GM23338 (cell line): ENCODE measurements around the gene ZNF653. TPM values are rescaled to one million over a fixed set of nuclear protein-coding genes. Genes with fewer than 3 reads are reported as not detected.

Source experiments
- ATAC-seq: fragments of 200-7000 bp; cut with Tn5 transposase; 3 replicates; pipeline ENCODE4 v1.9.1; 2020
- DNase-seq: peaks from one replicate; pipeline ENCODE4 v3.0.0-alpha.2; 2015; ENCODE audit warnings: low spot score
- H2AFZ ChIP-seq: fragments of 200-600 bp; sonication (generic); 2 replicates; pipeline ENCODE4 v1.8.0; 2016; ENCODE audit warnings: antibody characterized with exemption, mild to moderate bottlenecking, moderate library complexity
- H3F3A ChIP-seq: fragments of 200-600 bp; sonication (generic); replicated peaks from 2 replicates; pipeline ENCODE4 v1.8.0; 2017; ENCODE audit warnings: antibody characterized with exemption, mixed run types, low read depth
- H3K27ac ChIP-seq: fragments of 200-600 bp; sonication (generic); 2 replicates; pipeline ENCODE4 v1.6.1; 2016; ENCODE audit warnings: low read depth
- H3K27me3 ChIP-seq: fragments of 200-600 bp; sonication (generic); 2 replicates; pipeline ENCODE4 v1.8.0; 2016; ENCODE audit warnings: mild to moderate bottlenecking, mixed run types, moderate library complexity; ENCODE audit not compliant: insufficient read depth
- H3K36me3 ChIP-seq: fragments of 200-600 bp; sonication (generic); 2 replicates; pipeline ENCODE4 v1.8.0; 2016; ENCODE audit warnings: mild to moderate bottlenecking; ENCODE audit not compliant: insufficient read depth
- H3K4me1 ChIP-seq: fragments of 200-600 bp; sonication (generic); 2 replicates; pipeline ENCODE4 v1.8.0; 2016; ENCODE audit warnings: mild to moderate bottlenecking, moderate library complexity; ENCODE audit not compliant: insufficient read depth
- H3K4me2 ChIP-seq: fragments of 200-600 bp; sonication (generic); 2 replicates; pipeline ENCODE4 v1.7.1; 2017; ENCODE audit warnings: mixed run types
- H3K4me3 ChIP-seq: fragments of 200-600 bp; sonication (generic); 2 replicates; pipeline ENCODE4 v1.6.1; 2016; ENCODE audit warnings: mixed run types
- H3K79me2 ChIP-seq: fragments of 200-600 bp; sonication (generic); replicated peaks from 2 replicates; pipeline ENCODE4 v1.8.0; 2017; ENCODE audit warnings: mild to moderate bottlenecking; ENCODE audit not compliant: insufficient read depth
- H3K9me2 ChIP-seq: fragments of 200-600 bp; sonication (generic); 2 replicates; pipeline ENCODE4 v1.8.0; 2017; ENCODE audit not compliant: insufficient read depth
- H4K20me1 ChIP-seq: fragments of 200-600 bp; sonication (generic); replicated peaks from 2 replicates; pipeline ENCODE4 v1.8.0; 2017; ENCODE audit warnings: mild to moderate bottlenecking; ENCODE audit not compliant: insufficient read depth
- H3K27ac Mint-ChIP-seq: 2 replicates; pipeline ENCODE4 v1.8.0; 2020; ENCODE audit warnings: inconsistent platforms, mild to moderate bottlenecking, moderate library complexity, mixed read lengths
- H3K27me3 Mint-ChIP-seq: 3 replicates; pipeline ENCODE4 v1.8.0; 2022; ENCODE audit warnings: low read depth, mild to moderate bottlenecking, moderate library complexity, mixed read lengths, inconsistent platforms; ENCODE audit not compliant: insufficient read depth, poor library complexity
- H3K36me3 Mint-ChIP-seq: 3 replicates; pipeline ENCODE4 v1.8.0; 2021; ENCODE audit warnings: low read depth, mild to moderate bottlenecking, inconsistent platforms, moderate library complexity, mixed read lengths
- H3K4me1 Mint-ChIP-seq: 3 replicates; pipeline ENCODE4 v1.8.0; 2020; ENCODE audit warnings: mild to moderate bottlenecking, inconsistent platforms, mixed read lengths
- H3K4me3 Mint-ChIP-seq: 3 replicates; pipeline ENCODE4 v1.8.0; 2021; ENCODE audit warnings: moderate library complexity, mild to moderate bottlenecking, inconsistent platforms, mixed read lengths
- H3K9me3 Mint-ChIP-seq: 3 replicates; pipeline ENCODE4 v1.8.0; 2020; ENCODE audit warnings: moderate library complexity, mild to moderate bottlenecking, inconsistent platforms, mixed read lengths
- CREB1 ChIP-seq: fragments of 250-450 bp; sonication (Bioruptor Pico); IDR thresholded peaks from 2 replicates; pipeline ENCODE4 v1.5.0; 2020; ENCODE audit warnings: low read depth, mild to moderate bottlenecking, moderate library complexity
- ETS1 ChIP-seq: IDR thresholded peaks from 2 replicates; pipeline ENCODE4 v1.6.1; 2016; ENCODE audit warnings: antibody characterized with exemption
- EZH2 ChIP-seq: fragments of 200-600 bp; sonication (generic); IDR thresholded peaks from one replicate; pipeline ENCODE4 v1.8.0; 2017; ENCODE audit warnings: antibody characterized with exemption, mild to moderate bottlenecking, low read depth; ENCODE audit not compliant: unreplicated experiment
- EZH2phosphoT487 ChIP-seq: fragments of 200-600 bp; sonication (generic); IDR thresholded peaks from one replicate; pipeline ENCODE4 v1.8.1; 2018; ENCODE audit warnings: antibody characterized with exemption; ENCODE audit not compliant: unreplicated experiment
- JUNB ChIP-seq: IDR thresholded peaks from one replicate; pipeline ENCODE4 v1.6.1; 2016; ENCODE audit warnings: antibody characterized with exemption; ENCODE audit not compliant: unreplicated experiment
- NANOG ChIP-seq: IDR thresholded peaks from 2 replicates; pipeline ENCODE4 v1.6.1; 2016; ENCODE audit warnings: antibody characterized with exemption, borderline replicate concordance
- POLR2AphosphoS5 ChIP-seq: IDR thresholded peaks from 2 replicates; pipeline ENCODE4 v1.6.1; 2016; ENCODE audit warnings: antibody characterized with exemption, low read depth
- STAT1 ChIP-seq: IDR thresholded peaks from one replicate; pipeline ENCODE4 v1.6.1; 2016; ENCODE audit warnings: antibody characterized with exemption; ENCODE audit not compliant: unreplicated experiment
- ZNF114 ChIP-seq: fragments of 250-450 bp; sonication (Bioruptor Pico); IDR thresholded peaks from 2 replicates; pipeline ENCODE4 v1.5.0; 2020; ENCODE audit warnings: mild to moderate bottlenecking, moderate library complexity
- ZNF331 ChIP-seq: fragments of 250-450 bp; sonication (Bioruptor Pico); IDR thresholded peaks from 2 replicates; pipeline ENCODE4 v1.5.0; 2020; ENCODE audit warnings: low read depth, mild to moderate bottlenecking, moderate library complexity
- ZNF462 ChIP-seq: fragments of 250-450 bp; sonication (Bioruptor Pico); IDR thresholded peaks from 2 replicates; pipeline ENCODE4 v1.5.0; 2020; ENCODE audit warnings: mild to moderate bottlenecking, moderate library complexity
- polyA plus RNA-seq: library from polyadenylated mRNA; unstranded; fragments of >200 nt; fragmentation: Nextera tagmentation; extraction: Ambion mirVana; gene quantifications from 2 replicates; pipeline ENCODE4 v1.2.1, GENCODE V29; 2016
- total RNA-seq: library from RNA; depleted of rRNA; stranded (reverse); fragments of >200 nt; shearing (Covaris generic); gene quantifications from 2 replicates; pipeline ENCODE4 v1.2.3, GENCODE V29; 2014
- TF ChIP-seq, protein P1 (sequence below), 2 experiments: fragments of 200-600 bp in 1 of 2; sonication (generic) in 1 of 2; conservative IDR thresholded peaks; 2 replicates each; pipeline versions ENCODE4 v1.5.1 to v1.6.1; 2016 to 2017; ENCODE audit warnings: antibody characterized with exemption in 2 of 2, low read depth in 2 of 2, mild to moderate bottlenecking in 2 of 2, moderate library complexity in 1 of 2
- TF ChIP-seq, protein P2 (sequence below): IDR thresholded peaks from one replicate; pipeline ENCODE4 v1.6.1; 2018; ENCODE audit warnings: antibody characterized with exemption; ENCODE audit not compliant: unreplicated experiment

The ZNF653 gene
- total and polyA plus RNA-seq, 2 experiments from 2014 or later, result 2.5 to 5.3 TPM

GRCh38 chr19:11450570-11451326 lies 54.9 kb downstream of the ZNF653 start:
- H3K79me2 ChIP-seq, result no peaks in the 10 kb centered on the region
- no peak overlapping the region for H3K4me3 Mint-ChIP-seq
- H3K36me3 Mint-ChIP-seq, result peaks cover 23% of the 10 kb centered on the region
- H3K4me1 ChIP-seq, result peaks cover 31% of the 10 kb centered on the region
- peaks cover 12% of the 10 kb centered on the region for H3K27me3 Mint-ChIP-seq
- H3K9me3 Mint-ChIP-seq, result no peaks in the 10 kb centered on the region; the same call in 2 of the 3 replicates
- no peaks in the 10 kb centered on the region for H3K27me3 ChIP-seq
- H3F3A ChIP-seq, result 0 out of 2 replicates have a peak, but pooled peaks cover 9% of the 10 kb centered on the region
- H3K4me3 ChIP-seq, result no peak overlapping the region
- TF ChIP-seq, protein P1, sequence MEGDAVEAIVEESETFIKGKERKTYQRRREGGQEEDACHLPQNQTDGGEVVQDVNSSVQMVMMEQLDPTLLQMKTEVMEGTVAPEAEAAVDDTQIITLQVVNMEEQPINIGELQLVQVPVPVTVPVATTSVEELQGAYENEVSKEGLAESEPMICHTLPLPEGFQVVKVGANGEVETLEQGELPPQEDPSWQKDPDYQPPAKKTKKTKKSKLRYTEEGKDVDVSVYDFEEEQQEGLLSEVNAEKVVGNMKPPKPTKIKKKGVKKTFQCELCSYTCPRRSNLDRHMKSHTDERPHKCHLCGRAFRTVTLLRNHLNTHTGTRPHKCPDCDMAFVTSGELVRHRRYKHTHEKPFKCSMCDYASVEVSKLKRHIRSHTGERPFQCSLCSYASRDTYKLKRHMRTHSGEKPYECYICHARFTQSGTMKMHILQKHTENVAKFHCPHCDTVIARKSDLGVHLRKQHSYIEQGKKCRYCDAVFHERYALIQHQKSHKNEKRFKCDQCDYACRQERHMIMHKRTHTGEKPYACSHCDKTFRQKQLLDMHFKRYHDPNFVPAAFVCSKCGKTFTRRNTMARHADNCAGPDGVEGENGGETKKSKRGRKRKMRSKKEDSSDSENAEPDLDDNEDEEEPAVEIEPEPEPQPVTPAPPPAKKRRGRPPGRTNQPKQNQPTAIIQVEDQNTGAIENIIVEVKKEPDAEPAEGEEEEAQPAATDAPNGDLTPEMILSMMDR (conservative IDR thresholded peaks at IDR 0.05; ENCODE audit: low read depth in 2 of 2), result no peak
- TF ChIP-seq ZNF462 (CRISPR knock-in tag), result no peak
- TF ChIP-seq CREB1 (CRISPR knock-in tag), result no peak
- TF ChIP-seq POLR2AphosphoS5, result no peak; the same call in 1 of the 2 replicates
- TF ChIP-seq NANOG, result no peak
- TF ChIP-seq JUNB, result no peak
- TF ChIP-seq EZH2, result no peak
- no peak for TF ChIP-seq STAT1
- no peak for TF ChIP-seq ZNF331 (CRISPR knock-in tag)
- TF ChIP-seq EZH2phosphoT487, result no peak
- no peak for TF ChIP-seq ETS1
- TF ChIP-seq, protein P2, sequence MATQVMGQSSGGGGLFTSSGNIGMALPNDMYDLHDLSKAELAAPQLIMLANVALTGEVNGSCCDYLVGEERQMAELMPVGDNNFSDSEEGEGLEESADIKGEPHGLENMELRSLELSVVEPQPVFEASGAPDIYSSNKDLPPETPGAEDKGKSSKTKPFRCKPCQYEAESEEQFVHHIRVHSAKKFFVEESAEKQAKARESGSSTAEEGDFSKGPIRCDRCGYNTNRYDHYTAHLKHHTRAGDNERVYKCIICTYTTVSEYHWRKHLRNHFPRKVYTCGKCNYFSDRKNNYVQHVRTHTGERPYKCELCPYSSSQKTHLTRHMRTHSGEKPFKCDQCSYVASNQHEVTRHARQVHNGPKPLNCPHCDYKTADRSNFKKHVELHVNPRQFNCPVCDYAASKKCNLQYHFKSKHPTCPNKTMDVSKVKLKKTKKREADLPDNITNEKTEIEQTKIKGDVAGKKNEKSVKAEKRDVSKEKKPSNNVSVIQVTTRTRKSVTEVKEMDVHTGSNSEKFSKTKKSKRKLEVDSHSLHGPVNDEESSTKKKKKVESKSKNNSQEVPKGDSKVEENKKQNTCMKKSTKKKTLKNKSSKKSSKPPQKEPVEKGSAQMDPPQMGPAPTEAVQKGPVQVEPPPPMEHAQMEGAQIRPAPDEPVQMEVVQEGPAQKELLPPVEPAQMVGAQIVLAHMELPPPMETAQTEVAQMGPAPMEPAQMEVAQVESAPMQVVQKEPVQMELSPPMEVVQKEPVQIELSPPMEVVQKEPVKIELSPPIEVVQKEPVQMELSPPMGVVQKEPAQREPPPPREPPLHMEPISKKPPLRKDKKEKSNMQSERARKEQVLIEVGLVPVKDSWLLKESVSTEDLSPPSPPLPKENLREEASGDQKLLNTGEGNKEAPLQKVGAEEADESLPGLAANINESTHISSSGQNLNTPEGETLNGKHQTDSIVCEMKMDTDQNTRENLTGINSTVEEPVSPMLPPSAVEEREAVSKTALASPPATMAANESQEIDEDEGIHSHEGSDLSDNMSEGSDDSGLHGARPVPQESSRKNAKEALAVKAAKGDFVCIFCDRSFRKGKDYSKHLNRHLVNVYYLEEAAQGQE, result no peak
- no peak for TF ChIP-seq ZNF114 (CRISPR knock-in tag)
- 0 out of 2 replicates have a peak overlapping the region, but pooled peaks have one; percentile 52 for H3K27ac Mint-ChIP-seq
- ATAC-seq (peak; percentile 9), DNase-seq (no peak)
- no peaks in the 10 kb centered on the region for H4K20me1 ChIP-seq
- peak overlapping the region; percentile 55 for H3K4me2 ChIP-seq
- H3K27ac ChIP-seq, result peak overlapping the region; percentile 74; the same call in 1 of the 2 replicates
- H3K9me2 ChIP-seq, result no peaks in the 10 kb centered on the region
- peaks cover 25% of the 10 kb centered on the region for H3K4me1 Mint-ChIP-seq
- no peaks in the 10 kb centered on the region; the same call in 1 of the 2 replicates for H3K36me3 ChIP-seq
- H2AFZ ChIP-seq, result no peak overlapping the region
